Measurements from ENCODE around the gene OS9.

DNA sequence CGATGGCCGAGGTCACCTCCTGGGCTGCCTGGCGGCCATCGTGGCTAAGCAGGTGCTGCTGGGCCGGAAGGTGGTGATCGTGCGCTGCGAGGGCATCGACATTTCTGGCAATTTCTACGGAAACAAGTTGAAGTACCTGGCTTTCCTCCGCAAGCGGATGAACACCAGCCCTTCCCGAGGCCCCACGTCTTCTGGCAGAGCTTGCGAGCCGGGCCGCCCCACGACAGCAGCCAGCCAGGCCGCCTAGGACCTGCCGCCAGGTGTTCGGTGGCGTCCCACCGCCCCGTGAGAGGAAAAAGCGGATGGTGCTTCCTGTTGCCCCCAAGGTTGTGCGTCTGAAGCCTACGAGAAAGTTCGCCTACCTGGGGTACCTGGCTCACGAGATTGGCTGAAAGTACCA is 19.2 kb upstream of the OS9 start:
- TF ChIP-seq, protein P1, sequence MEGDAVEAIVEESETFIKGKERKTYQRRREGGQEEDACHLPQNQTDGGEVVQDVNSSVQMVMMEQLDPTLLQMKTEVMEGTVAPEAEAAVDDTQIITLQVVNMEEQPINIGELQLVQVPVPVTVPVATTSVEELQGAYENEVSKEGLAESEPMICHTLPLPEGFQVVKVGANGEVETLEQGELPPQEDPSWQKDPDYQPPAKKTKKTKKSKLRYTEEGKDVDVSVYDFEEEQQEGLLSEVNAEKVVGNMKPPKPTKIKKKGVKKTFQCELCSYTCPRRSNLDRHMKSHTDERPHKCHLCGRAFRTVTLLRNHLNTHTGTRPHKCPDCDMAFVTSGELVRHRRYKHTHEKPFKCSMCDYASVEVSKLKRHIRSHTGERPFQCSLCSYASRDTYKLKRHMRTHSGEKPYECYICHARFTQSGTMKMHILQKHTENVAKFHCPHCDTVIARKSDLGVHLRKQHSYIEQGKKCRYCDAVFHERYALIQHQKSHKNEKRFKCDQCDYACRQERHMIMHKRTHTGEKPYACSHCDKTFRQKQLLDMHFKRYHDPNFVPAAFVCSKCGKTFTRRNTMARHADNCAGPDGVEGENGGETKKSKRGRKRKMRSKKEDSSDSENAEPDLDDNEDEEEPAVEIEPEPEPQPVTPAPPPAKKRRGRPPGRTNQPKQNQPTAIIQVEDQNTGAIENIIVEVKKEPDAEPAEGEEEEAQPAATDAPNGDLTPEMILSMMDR (IDR thresholded peaks at IDR 0.05) = no peak
- TF ChIP-seq POLR2A (IDR thresholded peaks at IDR 0.05) = no peak
